Natural killer cell treated with Interleukin-12 subunit alpha and Interleukin-12 subunit beta and Interleukin-15 and Interleukin-18, amount 100 ng/mL, for 72 hours (primary cell): ENCODE measurements around the gene CUX1. TPM values are rescaled to one million over a fixed set of nuclear protein-coding genes. Genes with fewer than 3 reads are reported as not detected.
A peak's percentile ranks its signal among the peaks of the same experiment; 100 is the strongest.

ENCODE experiments used
- ATAC-seq, 2 donors: fragments of 150-1000 bp; cut with Tn5 transposase in 1 of 2; sonication (Bioruptor Pico), chemical (Tn5 transposase) in 1 of 2; 2 replicates each; pipeline ENCODE4 v1.10.0; 2021
- DNase-seq: peaks from one replicate; pipeline ENCODE4 v3.0.0; 2022; ENCODE audit warnings: low spot score
- H3K27ac Mint-ChIP-seq, 2 donors: 1 replicate in 1 of 2; 2 replicates in 1 of 2; pipeline ENCODE4 v1.8.0; 2022; ENCODE audit warnings: mixed read lengths in 2 of 2, mild to moderate bottlenecking in 1 of 2, moderate library complexity in 1 of 2
- H3K27me3 Mint-ChIP-seq, 2 donors: 1 replicate in 1 of 2; 2 replicates in 1 of 2; pipeline ENCODE4 v1.8.0; 2022; ENCODE audit warnings: mixed read lengths in 2 of 2
- H3K36me3 Mint-ChIP-seq: one replicate; pipeline ENCODE4 v1.8.0; 2022; ENCODE audit warnings: mixed read lengths
- H3K4me1 Mint-ChIP-seq, 2 donors: 1 replicate in 1 of 2; 2 replicates in 1 of 2; pipeline ENCODE4 v1.8.0; 2022; ENCODE audit warnings: low read depth in 2 of 2, mixed read lengths in 2 of 2, mild to moderate bottlenecking in 1 of 2
- H3K4me3 Mint-ChIP-seq: one replicate; pipeline ENCODE4 v1.8.0; 2022; ENCODE audit warnings: mixed read lengths
- H3K9me3 Mint-ChIP-seq: 2 replicates; pipeline ENCODE4 v1.8.0; 2022; ENCODE audit warnings: mixed read lengths
- total RNA-seq, 2 donors: library from RNA; stranded (reverse); gene quantifications; one replicate each; pipeline ENCODE4 v1.2.3, GENCODE V29; 2022

The CUX1 gene
- total RNA-seq, 2 donors from 2014 or later: 25.2 to 28.5 TPM

GRCh38 chr7:102285540-102286236, 468.3 kb downstream of the CUX1 start:
- H3K4me1 Mint-ChIP-seq: peaks cover 0 to 15% of the 10 kb centered on the region in 2 donors
- no peak for ATAC-seq
- no peaks in the 10 kb centered on the region for H3K27me3 Mint-ChIP-seq
- no peak for DNase-seq
- H3K4me3 Mint-ChIP-seq: peak overlapping the region; percentile 53
- H3K9me3 Mint-ChIP-seq: no peaks in the 10 kb centered on the region
- H3K36me3 Mint-ChIP-seq: no peaks in the 10 kb centered on the region
- H3K27ac Mint-ChIP-seq: no peak overlapping the region

- Mint-ChIP-seq H3K27me3 (peaks cover 0 to 3% of the 10 kb centered on the region in 2 donors), H3K4me1 (peaks cover 0 to 15% of the 10 kb centered on the region in 2 donors), H3K27ac (no peak within 1 kb of the TSS), H3K36me3 (no peaks in the 10 kb centered on the region), H3K9me3 (no peaks in the 10 kb centered on the region), H3K4me3 (peak within 1 kb of the TSS; percentile 74)
- peak; percentile 76 for DNase-seq
- peak; percentile 77 to 85 for ATAC-seq
These were observed 469.0 kb downstream of the CUX1 start, which contains the start of gene SH2B2 for GRCh38 chr7:102286237-102287110. Gene SH2B2, plus strand, starts transcription at chr7:102286868. Its CDS starts 13,683 bp downstream, at chr7:102300551.

GRCh38 chr7:102287111-102287980, 469.9 kb downstream of the CUX1 start:
- ATAC-seq (peak; percentile 30 to 43), DNase-seq (no peak)
- Mint-ChIP-seq H3K4me1 (peaks cover 0 to 15% of the 10 kb centered on the region in 2 donors), H3K27ac (no peak overlapping the region), H3K36me3 (no peaks in the 10 kb centered on the region), H3K9me3 (no peaks in the 10 kb centered on the region), H3K4me3 (peak overlapping the region; percentile 74), H3K27me3 (peaks cover 0 to 5% of the 10 kb centered on the region in 2 donors)

DNA sequence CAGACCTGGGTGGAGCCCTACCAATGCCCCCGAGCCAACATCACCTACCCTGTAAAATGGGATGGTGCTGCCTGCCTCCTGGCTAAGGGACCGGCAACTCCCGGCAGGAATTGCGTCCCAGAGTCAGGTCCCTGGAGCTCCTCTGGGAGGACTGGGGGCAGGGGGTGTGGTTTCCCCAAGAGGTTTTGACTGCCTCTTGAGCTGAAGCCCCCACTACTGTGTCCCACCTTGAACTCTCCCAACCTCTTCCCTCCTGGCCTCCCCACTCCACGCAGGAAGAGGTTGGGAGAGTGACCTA, 470.5 kb downstream of the CUX1 start:
- ATAC-seq (no peak), DNase-seq (no peak)
- H3K4me3 Mint-ChIP-seq: no peak overlapping the region
- H3K27ac Mint-ChIP-seq: no peak overlapping the region
- peaks cover 0 to 15% of the 10 kb centered on the region in 2 donors for H3K4me1 Mint-ChIP-seq
- H3K36me3 Mint-ChIP-seq: no peaks in the 10 kb centered on the region
- no peaks in the 10 kb centered on the region for H3K9me3 Mint-ChIP-seq
- H3K27me3 Mint-ChIP-seq: peaks cover 0 to 5% of the 10 kb centered on the region in 2 donors

GRCh38 chr7:102288285-102288930, 471.0 kb downstream of the CUX1 start:
- no peak overlapping the region for H3K27ac Mint-ChIP-seq

GRCh38 chr7:102289057-102289456, 471.6 kb downstream of the CUX1 start:
- H3K4me3 Mint-ChIP-seq: no peak overlapping the region

More at GRCh38 chr7:102288285-102288930, 471.0 kb downstream of the CUX1 start:
- Mint-ChIP-seq H3K9me3 (no peaks in the 10 kb centered on the region), H3K4me1 (peaks cover 0 to 15% of the 10 kb centered on the region in 2 donors), H3K27me3 (peaks cover 0 to 5% of the 10 kb centered on the region in 2 donors), H3K4me3 (peak overlapping the region; percentile 39), H3K36me3 (no peaks in the 10 kb centered on the region)
- ATAC-seq (no peak), DNase-seq (no peak)

DNA sequence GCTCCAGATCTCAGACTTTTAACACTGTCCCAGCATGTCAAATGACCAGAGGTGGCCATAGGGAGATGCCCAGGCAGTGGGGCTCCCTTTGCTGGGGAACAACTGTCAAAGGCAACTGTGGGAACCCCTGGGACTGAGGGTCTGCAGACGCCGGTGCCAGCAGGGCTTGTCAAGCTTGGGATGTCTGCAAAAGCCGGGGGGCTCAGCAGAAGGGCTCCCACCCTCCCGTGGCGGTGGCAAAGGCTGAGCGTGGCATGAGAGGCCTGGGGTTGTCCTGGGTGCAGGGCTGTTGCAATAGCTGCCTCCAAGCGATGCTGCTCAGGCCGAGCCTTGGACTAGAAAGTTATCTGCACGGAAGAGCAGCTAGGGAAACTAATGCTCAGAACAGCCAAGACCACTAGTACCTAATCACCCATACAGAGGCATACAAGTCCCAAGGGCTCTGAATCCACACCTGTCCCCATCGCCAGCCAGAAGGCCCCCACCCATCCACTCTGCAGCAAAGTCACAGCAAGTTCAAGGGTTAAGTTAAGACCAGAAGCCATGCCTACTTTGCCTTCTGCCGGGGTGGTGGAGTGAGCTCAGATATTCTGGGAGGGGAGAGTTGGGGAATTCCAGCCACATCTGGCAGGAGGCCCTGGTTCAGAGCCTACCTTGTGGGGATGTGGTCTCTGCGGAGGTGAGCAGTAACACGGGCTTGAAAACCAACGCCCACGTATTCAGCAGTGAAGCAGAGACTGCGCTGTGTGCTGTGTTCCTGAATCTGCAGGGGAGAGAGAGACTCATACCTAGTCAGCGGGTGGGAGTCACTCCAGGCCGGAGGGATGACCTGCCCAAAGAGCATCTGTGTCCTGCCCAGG, 473.9 kb downstream of the CUX1 start:
- peaks cover 0 to 5% of the 10 kb centered on the region in 2 donors for H3K27me3 Mint-ChIP-seq
- H3K36me3 Mint-ChIP-seq: no peaks in the 10 kb centered on the region
- no peaks in the 10 kb centered on the region for H3K9me3 Mint-ChIP-seq
- H3K4me3 Mint-ChIP-seq: no peak overlapping the region
- ATAC-seq (no peak), DNase-seq (no peak)
- no peak overlapping the region for H3K27ac Mint-ChIP-seq
- H3K4me1 Mint-ChIP-seq: peaks cover 0 to 3% of the 10 kb centered on the region in 2 donors

More at GRCh38 chr7:102289057-102289456, 471.6 kb downstream of the CUX1 start:
- Mint-ChIP-seq H3K4me1 (peaks cover 0 to 15% of the 10 kb centered on the region in 2 donors), H3K27me3 (peaks cover 0 to 5% of the 10 kb centered on the region in 2 donors), H3K9me3 (no peaks in the 10 kb centered on the region), H3K36me3 (no peaks in the 10 kb centered on the region), H3K27ac (no peak overlapping the region)
- ATAC-seq (no peak), DNase-seq (no peak)

- DNase-seq (no peak), ATAC-seq (no peak)
- peaks cover 0 to 5% of the 10 kb centered on the region in 2 donors for H3K27me3 Mint-ChIP-seq
- no peaks in the 10 kb centered on the region for H3K36me3 Mint-ChIP-seq
- H3K9me3 Mint-ChIP-seq: no peaks in the 10 kb centered on the region
- no peak overlapping the region for H3K27ac Mint-ChIP-seq
- no peak overlapping the region for H3K4me3 Mint-ChIP-seq
- peaks cover 0 to 3% of the 10 kb centered on the region in 2 donors for H3K4me1 Mint-ChIP-seq
These were observed 474.5 kb downstream of the CUX1 start for GRCh38 chr7:102291916-102292267.

GRCh38 chr7:102292813-102293798, 475.7 kb downstream of the CUX1 start:
- H3K4me3 Mint-ChIP-seq: no peak overlapping the region
- no peak for ATAC-seq
- peaks cover 0 to 5% of the 10 kb centered on the region in 2 donors for H3K27me3 Mint-ChIP-seq
- no peaks in the 10 kb centered on the region for H3K9me3 Mint-ChIP-seq
- H3K4me1 Mint-ChIP-seq: peaks cover 0 to 3% of the 10 kb centered on the region in 2 donors
- H3K36me3 Mint-ChIP-seq: no peaks in the 10 kb centered on the region
- no peak for DNase-seq
- H3K27ac Mint-ChIP-seq: no peak overlapping the region

GRCh38 chr7:102294589-102294988, 477.2 kb downstream of the CUX1 start:
- Mint-ChIP-seq H3K9me3 (no peaks in the 10 kb centered on the region), H3K4me1 (no peaks in the 10 kb centered on the region)

DNA sequence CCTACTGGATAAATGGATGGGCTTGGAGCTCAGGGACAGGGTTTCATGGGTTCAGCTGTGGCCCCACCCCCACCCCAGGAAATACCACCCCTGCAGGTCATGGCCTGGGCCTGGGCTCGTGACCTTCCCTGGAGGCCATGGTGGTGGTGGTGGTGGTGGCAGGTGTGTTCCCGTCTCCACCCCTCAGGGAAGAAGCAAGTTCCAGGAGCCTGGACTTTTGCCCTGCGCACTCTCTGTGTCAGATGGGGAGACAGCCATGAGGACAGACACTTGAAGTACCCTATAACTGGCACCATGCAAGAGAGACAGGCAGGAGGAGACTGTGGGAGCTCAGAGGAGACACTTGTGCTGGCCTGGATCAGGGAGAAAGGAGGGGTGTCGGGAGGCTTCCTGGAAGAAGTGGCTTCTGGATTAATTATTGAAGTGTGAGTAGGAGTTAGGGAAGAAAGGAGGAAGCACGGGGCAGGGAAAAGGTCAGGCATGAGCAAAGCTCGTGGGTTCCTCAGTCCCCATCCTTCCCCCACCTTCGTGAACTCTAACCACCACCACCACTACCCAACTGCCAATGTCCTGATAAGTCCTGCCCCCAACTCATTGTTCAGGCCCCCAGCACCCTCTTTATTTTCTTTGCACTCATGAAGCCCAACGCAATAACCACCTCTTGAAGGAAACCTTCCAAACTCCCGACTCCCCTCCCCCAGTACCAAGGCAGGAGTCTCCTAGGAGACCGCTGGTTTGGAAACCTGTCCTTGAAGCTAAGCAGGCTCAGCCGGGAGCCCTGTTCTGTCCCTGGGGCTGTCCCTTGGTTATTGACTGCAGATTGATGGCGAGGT, 478.1 kb downstream of the CUX1 start:
- ATAC-seq (peak in 1 of 2 donors; percentile 3), DNase-seq (no peak)
- Mint-ChIP-seq H3K4me1 (no peaks in the 10 kb centered on the region), H3K27ac (no peak overlapping the region), H3K36me3 (no peaks in the 10 kb centered on the region), H3K4me3 (no peak overlapping the region), H3K9me3 (no peaks in the 10 kb centered on the region), H3K27me3 (peaks cover 0 to 5% of the 10 kb centered on the region in 2 donors)

More at GRCh38 chr7:102294589-102294988, 477.2 kb downstream of the CUX1 start:
- Mint-ChIP-seq H3K36me3 (no peaks in the 10 kb centered on the region), H3K27me3 (peaks cover 0 to 5% of the 10 kb centered on the region in 2 donors), H3K27ac (no peak overlapping the region), H3K4me3 (no peak overlapping the region)
- DNase-seq (no peak), ATAC-seq (peak in 1 of 2 donors; percentile 17)
